NCI-H2107 (cell line): ENCODE data around the gene ORAI3.

Experiments
- DNase-seq: peaks from one replicate; lab custom pipeline; 2025; lab: John Stamatoyannopoulos, UW

ORAI3 gene

DNA sequence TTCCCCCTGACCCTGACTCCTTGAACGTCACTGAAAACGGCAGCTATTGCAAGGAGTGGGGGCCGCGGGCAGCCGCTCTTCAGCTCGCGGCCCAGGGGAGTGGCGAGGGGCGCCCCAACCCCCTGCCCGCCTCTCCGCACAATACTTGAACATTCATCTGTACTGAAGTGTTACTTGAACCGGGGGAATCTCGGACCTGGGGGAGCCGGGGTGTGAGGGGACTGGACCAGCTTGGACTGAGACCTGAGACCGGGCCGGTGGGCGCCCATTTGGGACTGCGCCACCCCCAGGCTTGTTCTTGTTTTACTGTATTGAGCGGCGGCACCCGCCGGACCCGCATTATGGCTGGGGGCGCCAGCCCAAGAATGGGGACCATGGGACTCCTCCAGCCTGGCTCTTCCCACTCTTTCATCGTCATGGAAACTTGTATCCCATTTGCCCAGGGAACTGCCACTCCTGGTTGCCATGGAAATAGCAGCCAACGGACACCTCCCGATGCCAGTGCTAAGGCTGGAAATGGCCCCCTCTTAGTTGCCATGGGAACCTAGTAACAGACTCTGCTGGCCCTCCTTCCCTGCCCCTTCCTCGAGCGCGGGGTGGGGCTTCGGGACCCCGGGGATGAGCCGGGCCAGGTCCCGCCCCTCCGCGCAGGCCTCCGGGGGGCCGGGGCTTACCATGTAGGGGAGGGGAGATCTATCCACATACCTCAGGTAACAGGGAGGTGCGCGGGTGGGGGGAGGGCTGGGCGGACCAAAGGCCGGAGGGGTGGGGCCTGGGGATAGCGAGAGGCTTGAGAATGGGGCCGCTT, 805 bp upstream of the ORAI3 start:
- DNase-seq, result no peak

DNA sequence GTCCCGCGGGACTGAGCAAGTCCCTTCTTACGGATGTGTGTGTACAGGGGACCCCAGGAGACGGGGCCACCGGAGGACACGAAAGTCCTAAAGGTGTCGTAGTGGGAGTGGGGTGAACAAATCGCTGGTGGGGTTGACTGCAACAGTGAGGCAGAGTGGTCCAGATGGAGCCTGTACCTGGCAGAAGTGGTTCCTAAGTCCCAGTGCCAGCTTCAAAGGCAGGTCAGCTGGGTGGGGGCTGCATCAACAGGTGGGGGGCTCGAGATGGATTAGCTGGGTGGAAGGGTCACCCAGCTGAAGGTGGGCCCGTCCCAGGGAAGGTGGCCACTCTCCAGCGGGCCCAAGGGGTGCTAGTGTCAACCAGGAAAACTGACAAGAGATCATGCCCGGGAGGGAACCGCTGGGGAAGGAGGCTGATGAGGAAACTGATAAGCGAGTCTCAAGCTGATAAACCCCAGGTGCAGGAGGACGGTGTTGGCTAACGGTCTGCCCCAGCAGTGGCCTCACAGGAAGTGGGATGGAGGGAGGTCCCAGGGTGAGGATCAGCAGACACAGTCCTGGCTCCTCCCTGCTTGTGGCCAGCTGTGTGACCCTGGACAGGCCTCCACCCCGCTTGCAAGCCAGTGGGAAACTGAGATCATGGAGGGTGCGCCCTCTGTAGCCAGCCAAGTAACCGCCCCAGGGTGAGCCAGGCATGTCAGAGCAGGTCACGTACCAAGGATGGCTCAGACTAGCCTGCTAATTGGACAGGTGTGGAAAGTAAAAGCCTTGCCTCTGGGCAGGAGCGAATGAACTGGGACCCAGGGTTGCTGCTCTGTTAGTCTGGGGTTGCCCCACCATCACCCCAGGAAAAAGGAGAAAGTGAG, 1.0 kb downstream of the ORAI3 start:
- no peak for DNase-seq

DNA sequence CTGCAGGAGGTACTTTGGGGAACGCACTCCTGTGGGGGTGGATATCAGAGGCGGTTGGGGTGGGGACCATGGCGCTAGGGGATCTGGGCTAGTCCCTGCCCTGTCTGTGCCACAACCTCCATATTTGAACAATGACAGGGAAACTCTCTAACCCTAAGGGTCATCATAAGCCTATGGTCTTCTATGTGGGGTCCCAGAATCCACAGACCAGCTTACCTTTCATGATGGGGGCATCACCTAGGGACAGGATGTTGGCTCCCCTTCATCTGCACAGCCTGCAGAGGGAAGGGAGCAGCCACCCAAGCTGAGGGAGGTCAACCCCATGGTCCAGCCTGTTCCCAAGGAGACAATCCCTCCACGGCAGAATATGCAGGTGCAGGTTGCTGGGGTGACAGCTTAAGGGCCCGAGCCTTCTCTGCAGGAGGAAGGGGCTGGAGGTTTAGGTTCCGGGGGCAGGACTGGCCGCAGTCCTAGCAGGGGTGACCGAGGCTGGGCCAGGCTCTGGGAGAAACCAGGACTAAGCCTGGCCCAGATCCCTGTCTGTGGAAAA, 1.7 kb downstream of the ORAI3 start:
- DNase-seq, result no peak

DNA sequence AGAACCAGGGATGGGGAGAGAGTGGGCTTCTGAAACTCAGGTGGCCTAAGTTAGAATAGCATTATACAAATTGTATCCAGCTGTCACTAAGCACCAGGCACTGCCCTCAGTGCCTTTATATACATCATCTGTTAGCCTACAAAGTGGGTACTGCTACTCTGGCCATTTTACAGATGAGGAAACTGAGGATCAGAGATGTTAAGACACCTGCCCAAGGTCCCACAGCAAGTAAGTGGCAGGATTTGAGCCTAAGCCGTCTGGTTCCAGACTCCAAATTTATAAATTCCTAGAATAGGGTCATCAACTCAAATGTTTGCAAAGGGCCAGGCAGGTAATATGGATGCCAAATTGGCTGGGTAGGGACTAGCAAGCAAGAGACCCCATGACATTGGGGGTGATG, 2.3 kb downstream of the ORAI3 start:
- no peak for DNase-seq

DNA sequence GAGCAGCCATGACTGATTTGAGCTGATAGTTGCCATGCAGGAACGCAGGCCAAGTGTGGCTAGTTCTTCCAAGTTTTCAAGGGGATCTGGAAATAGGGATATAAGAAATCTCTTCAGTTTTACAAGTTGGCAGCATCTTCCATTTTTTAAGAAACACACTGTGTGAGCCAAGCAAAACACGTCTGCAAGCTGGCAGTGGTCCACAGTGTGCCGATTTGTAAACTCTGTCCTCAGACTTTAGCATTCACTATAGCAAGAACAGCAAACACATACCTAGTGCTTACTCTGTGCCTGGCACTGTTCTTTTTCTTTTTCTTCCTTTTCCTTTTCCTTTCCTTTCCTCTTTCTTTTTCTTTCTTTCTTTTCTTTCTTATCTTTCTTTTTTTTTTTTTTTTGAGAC, 2.9 kb downstream of the ORAI3 start:
- DNase-seq, result no peak

DNA sequence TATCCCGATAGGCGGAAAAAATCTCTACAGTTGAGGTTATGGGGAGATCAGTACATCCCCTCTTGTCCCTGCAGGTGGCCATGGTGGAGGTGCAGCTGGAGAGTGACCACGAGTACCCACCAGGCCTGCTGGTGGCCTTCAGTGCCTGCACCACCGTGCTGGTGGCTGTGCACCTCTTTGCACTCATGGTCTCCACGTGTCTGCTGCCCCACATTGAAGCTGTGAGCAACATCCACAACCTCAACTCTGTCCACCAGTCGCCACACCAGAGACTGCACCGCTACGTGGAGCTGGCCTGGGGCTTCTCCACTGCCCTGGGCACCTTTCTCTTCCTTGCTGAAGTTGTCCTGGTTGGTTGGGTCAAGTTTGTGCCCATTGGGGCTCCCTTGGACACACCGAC, 4.2 kb downstream of the ORAI3 start:
- no peak for DNase-seq

DNA sequence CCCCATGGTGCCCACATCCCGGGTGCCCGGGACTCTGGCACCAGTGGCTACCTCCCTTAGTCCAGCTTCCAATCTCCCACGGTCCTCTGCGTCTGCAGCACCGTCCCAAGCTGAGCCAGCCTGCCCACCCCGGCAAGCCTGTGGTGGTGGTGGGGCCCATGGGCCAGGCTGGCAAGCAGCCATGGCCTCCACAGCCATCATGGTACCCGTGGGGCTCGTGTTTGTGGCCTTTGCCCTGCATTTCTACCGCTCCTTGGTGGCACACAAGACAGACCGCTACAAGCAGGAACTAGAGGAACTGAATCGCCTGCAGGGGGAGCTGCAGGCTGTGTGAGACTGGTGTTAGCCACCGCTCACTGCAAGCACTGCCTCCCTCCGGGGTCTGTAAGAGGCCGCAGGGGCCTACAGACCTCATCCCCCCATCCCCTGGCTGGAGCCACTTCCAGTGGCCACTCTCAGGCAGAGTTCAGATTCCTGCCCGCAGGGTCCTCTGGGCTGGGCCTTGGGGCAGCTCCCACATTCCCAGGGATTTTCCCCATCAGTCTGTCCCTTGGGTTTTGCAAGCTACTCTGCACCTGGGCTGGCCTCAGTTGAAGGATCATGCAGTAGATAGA, 4.8 kb downstream of the ORAI3 start:
- no peak for DNase-seq

DNA sequence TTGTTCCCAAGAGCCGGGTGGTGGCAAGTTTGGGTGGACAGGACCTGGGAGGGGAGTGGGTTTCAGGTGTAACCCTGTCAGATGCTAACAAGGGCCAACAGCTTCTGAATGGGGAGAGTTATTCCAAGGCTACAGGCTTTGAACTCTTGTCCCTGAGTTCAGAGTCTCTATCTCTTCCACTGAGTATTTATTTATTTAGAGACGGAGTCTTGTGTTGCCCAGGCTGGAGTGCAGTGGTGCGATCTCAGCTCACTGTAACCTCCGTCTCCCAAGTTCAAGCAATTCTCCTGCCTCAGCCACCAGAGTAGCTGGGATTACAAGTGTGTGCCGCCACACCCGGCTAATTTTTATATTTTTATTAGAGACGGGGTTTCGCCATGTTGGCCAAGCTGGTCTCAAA, 6.1 kb downstream of the ORAI3 start:
- no peak for DNase-seq

DNA sequence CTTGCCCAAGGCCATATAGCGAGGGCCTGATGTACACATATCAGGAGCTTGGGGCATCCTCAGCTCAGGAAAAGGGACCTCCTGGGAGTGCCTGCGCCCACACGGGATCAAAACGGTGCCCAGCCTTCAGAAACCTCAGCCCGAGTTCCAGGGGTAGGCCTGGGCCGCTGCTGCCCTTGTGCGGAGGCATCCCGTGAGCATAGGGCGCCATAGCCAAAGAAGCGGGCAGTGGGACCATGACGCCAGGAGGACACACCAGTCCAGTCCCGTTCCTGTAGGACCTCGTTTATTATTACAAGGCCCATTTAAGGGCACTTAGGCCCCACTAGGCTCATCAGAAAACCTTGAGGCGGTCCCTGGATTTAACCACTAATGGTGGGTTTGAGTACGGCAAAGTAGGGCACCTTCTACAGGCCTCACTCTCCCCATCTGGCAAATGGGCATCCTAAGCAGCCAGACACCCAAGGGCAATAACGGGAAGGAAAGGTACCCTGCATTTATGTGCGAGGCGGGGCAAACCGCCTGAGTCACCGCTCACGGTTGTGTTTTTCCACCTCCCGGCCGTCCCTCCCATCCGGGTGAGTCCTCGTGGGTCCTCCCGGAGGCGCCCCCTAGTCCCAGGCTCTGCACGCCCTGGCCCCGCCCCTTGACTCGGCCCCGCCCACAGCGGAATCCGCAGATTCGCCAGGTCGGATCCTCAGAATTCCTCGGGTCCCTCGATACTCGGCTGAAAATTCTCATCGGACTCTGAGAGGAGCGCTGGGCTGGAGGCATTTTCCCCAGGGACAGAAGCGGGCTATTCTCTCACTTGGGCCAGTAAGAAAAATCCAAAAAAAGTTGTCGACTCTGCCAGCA, 8.0 kb downstream of the ORAI3 start:
- DNase-seq, result no peak

DNA sequence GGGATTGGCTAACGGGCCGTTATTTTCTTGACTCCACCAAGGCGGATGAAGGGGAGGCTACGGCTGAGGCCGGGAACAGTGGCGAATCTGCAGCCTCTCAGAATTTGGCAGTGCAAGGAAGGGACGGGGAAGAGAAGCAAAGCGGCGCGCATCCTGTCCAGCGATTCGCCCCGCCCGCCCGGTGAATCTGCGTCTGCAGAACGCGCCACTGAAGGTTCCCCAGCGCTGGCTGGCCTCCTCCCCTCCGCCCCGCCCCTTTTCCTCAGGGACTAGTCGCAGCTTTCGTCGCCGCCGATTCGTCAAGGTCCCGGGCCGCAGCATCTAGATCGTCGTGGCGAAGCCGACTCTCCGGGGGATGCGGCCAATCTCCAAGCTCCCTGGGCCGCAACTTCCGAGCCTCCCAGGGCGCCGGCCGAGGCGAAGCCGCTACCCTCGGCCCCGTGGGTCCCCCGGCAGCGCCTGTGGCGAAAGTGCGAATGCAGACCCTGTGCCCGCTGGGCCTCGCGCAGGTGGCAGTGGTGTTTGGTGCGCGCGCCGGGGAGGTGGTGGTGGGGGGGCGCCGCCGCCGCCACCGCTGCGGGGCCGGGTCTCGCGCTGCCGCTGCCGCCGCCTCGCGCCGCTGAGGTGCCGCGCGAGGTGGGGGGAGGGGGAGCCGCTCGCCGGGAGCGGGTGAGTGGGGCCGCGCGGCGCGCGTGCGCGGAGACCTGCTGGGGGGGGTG, 8.7 kb downstream of the ORAI3 start, which contains the start of gene SETD1A:
TSS of gene SETD1A (plus strand) at position 299 of the 719 bp plus-strand sequence. CDS start 978 bp downstream, outside the sequence.
- peak; percentile 90 for DNase-seq

DNA sequence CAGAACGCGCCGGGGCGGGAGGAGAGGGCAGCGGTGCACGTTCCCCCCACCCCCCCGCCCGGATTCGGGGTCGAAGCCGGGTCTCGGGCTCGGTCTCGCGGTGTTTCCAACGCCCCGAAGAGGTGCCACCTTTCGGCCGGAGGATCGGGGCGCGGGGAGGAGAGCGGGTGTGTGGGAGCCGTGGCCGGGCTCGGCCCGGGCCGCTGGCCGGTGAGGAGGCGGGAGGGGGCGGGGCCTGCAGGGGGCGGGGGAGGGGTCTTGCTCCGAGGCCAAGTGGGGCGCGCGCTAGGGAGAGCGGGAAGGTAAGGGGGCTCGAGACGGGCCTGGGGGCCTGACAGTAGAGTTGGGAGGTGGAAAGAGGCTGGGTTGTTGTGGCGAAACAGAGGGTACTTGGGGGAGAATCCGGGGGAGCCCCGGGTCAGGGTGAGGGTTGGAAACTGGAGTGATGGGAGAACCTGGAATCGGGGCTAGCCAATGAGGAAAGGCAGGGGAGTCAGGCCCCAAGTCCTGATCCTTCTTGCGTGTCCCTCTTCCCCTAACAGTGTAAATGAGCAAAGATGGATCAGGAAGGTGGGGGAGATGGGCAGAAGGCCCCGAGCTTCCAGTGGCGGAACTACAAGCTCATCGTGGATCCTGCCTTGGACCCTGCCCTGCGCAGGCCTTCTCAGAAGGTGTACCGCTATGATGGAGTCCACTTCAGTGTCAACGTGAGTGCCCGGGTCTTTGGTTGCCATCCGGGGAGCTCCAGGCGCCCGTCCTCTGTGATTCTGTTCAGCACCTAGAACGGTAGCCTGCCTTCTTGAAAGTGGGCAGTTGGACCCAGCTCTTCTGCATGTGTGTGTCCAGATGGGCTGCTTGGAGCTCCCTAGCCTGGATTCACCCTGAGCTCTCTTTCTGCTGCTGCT, 9.6 kb downstream of the ORAI3 start:
- no peak for DNase-seq

DNA sequence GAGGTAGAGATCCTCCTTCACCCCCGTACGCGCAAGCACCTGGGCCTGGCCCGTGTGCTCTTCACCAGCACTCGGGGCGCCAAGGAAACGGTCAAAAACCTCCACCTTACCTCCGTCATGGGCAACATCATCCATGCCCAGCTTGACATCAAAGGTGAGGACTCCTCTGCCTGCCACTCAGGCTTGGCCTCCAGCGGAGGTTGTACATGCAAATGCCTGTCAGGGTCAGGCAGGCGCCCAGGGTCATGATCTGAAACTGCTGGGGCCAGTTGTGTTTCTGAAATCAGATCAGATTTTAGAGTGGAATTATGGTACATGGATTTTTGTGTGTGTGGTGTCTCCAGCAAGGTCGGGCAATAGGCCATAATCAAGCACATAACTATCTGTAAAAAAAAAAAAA, 12.5 kb downstream of the ORAI3 start:
- no peak for DNase-seq

DNA sequence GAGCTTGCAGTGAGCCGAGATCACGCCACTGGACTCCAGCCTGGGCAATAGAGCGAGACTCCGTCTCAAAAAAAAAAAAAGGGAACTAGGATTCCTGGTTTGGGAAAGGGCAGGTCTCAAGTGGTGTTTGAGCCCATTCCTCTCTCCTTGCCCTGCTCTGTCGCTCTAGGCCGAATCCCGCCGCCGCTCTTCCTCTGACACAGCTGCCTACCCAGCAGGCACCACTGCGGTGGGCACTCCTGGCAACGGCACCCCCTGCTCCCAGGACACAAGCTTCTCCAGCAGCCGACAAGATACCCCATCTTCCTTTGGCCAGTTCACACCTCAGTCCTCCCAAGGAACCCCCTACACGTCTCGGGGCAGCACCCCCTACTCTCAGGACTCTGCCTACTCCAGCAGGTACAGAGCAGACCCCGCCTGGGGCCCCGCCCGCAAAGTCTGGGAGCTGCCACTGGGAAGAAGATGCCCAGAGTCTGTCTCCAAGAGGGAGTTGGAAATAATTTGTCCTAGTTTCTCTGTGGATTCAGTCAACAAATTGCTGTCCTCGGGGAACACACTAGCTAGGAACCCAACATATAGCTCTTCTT, 15.2 kb downstream of the ORAI3 start:
- DNase-seq, result no peak

DNA sequence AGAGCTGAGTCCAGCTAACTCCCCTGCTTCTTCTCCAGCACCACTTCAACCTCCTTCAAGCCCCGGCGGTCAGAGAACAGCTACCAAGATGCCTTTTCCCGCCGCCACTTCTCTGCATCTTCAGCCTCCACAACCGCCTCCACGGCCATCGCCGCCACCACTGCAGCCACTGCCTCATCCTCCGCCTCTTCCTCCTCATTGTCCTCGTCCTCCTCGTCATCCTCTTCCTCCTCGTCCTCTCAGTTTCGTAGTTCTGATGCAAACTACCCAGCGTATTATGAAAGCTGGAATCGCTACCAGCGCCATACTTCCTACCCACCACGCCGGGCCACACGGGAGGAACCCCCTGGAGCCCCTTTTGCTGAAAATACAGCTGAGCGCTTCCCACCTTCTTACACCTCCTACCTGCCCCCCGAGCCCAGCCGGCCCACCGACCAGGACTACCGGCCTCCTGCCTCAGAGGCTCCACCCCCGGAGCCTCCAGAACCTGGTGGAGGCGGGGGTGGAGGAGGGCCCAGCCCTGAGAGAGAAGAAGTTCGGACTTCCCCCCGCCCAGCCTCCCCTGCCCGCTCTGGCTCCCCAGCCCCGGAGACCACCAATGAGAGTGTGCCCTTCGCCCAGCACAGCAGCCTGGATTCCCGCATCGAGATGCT, 15.8 kb downstream of the ORAI3 start:
- no peak for DNase-seq

DNA sequence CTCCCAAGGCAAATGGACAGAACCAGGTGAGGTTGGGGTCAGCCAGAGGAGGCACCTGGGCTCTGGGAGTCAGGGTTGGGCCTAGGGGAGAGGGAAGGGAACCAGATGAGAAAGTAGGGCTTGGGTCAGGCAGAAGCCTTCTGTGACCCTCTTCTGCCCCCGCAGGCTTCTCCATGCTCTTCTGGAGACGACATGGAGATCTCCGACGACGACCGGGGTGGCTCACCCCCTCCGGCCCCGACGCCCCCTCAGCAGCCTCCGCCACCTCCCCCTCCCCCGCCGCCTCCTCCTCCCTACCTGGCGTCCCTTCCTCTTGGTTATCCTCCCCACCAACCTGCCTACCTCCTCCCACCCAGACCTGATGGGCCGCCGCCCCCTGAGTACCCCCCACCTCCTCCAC, 16.6 kb downstream of the ORAI3 start:
- DNase-seq, result no peak

DNA sequence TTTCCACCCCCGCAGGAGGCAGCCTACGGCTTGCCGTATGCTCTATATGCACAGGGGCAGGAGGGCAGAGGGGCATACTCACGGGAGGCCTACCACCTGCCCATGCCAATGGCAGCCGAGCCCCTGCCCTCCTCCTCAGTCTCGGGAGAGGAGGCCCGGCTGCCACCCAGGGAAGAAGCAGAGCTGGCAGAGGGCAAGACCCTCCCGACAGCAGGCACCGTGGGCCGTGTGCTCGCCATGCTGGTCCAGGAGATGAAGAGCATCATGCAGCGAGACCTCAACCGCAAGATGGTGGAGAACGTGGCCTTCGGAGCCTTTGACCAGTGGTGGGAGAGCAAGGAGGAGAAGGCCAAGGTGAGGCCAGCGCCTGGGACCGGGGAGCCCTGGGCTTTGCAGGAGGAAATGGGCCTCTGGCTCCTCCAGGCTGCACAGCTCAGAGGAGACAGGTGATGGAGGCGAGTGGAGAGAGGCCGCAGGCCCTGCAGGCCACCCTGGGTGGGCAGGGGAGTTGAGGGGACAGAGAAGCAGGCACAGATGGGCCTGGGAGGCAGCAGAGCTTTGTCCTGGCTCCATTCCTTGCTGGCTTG, 17.3 kb downstream of the ORAI3 start:
- DNase-seq, result no peak

DNA sequence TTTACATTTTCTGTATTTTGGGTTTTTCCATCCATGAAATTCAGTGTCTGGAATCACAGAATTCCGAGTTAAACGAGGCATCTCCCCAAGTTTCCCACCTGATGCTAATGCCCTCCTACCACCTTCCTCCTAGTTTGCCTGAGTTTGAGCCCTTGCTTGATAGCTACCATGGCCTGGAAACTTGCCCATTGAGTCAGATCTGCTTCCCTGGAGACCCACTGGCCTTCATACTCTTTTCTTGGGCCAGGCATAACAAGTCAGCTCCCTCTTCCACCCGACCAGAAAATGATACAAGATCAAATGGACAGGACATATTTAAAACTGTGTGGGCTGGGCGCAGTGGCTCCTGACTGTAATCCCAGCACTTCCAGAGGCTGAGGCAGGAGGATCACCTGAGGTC, 18.9 kb downstream of the ORAI3 start:
- no peak for DNase-seq

DNA sequence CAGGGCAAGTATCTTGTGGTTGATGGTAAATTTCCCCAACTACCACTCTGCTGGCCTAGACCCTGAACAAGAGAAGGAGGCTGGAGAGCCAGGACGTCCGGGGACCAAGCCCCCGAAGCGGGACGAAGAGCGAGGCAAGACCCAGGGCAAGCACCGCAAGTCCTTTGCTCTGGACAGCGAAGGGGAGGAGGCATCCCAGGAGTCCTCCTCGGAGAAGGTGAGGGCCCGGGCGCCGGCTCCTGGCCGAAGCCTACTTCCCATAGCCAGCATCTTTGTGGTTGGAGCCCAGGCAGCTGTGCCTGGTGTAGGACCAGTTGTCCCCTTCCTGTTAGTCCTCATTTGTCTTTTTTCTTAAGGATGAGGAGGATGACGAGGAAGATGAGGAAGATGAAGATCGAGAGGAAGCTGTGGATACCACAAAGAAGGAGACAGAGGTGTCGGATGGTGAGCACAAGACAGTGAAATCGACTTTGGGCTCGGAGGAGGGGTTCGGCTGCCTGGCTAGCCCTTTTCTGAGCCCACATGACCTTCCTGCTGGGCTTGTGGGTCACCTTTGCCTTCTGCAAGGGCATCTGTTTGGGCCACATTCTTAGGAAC, 20.5 kb downstream of the ORAI3 start:
- DNase-seq, result no peak
